Measurements from ENCODE around the gene WSCD2. TPM values are rescaled to one million over a fixed set of nuclear protein-coding genes. Genes with fewer than 3 reads are reported as not detected.

The WSCD2 gene
- polyA plus RNA-seq, 4 donors, result 6.7 to 11.6 (median 8.6) TPM

DNA sequence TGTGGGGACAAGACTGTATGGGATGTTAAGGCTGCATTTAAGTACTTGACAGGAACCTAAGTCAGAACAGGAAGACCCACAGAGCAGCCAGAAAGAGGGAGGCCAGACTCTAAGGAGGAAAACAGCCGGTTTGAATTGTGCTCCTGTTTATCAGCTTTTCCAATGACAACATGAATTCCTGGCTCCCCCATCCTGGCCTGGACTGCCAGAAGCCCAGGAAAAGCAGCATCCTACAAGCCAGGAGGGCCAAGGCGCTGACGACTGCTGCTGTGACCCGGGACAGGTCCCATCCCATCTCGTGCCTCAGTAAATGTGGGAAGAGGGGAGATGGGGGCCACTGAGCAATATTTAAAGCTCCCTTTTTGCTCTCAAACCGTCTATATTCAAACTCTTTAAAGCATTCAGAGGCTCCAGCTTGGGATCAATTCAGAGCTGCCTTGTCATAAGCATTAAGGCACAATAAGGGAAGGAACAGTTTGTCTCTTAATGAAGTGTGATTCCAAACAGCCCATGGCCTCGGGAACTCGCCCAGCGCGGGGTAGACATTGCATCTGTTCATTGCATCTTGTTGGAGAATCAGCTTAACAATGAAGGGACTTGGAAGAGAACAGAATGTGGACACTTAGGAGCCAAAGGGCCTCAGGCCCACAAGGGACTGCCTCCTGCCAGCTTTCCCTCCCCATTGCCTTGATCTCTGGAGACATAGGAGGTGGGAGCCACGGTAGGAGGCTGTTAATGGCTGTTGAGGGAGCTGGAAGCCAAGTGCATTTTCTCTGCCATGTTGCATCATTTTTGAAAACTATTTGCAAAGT lies 160.5 kb downstream of the WSCD2 start:
- DNase-seq (ENCODE audit: low read depth in 4 of 4, low spot score in 3 of 4), result no peak

DNA sequence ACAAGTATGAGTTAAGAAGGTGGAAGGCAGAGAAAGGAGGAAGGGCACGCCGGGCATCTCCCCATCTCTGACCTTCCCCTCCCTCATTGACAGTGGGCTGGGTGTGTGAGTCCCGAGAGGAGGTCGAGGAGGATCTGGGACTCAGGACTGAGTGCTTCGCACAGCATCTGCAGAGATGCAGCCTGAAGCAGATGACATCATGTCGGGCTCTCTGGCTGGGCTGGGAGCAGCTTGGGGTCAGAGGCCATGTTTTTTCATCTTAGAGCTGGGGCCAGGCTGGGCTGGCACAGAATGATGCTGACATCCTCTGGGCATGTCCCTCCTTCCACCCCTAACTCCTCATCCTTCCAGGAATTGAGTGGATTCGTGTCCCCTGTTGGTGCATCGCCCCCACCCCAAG lies 166.6 kb downstream of the WSCD2 start:
- no peak for DNase-seq (ENCODE audit: low read depth in 4 of 4, low spot score in 3 of 4)

DNA sequence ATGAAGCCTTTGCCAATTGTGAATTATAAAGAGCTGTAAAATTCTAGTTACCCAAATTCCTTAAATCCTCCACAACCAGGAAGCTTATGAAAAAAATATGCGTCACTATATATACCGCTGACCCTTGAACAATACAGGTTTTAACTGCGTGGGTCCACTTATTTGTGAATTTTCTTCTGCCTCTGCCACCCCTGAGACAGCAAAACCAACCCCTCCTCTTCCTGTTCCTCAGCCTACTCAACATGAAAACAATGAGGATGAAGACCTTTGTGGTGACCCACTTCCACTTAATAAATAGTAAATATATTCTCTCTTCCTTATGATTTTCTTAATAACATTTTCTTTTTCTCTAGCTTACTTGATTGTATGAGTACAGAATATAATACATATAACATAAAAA lies 167.9 kb downstream of the WSCD2 start:
- DNase-seq (ENCODE audit: low read depth in 4 of 4, low spot score in 3 of 4), result no peak

- DNase-seq (ENCODE audit: low read depth in 4 of 4, low spot score in 3 of 4), result no peak
These were observed 168.3 kb downstream of the WSCD2 start for GRCh38 chr12:108297424-108297823.

- no peak for DNase-seq (ENCODE audit: low read depth in 4 of 4, low spot score in 3 of 4)
These were observed 169.0 kb downstream of the WSCD2 start for GRCh38 chr12:108297895-108298760.

DNA sequence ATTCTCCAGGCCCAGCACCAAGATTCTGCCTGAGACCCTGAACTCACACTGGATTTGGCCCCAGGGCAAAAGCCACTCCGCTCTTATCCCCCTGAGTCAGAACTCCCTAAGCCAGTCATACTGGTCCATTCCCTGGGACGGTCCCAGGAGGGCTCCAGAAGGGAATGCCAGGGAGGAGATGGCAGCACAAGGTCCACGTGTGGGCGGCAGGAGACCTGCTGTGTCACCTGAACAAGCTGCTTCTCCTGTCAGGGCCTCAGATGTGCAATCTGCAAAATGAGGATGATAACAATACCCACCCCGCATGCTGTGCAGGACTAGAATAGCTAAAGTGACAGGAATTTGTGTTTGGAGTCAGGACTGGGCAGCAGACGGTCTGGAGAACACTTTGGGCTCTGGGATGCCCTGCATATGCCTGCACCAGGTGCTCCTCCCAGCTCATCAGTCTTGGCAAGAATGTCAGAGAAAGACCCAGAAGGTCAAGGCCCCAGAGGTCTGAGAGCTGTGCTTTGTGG lies 169.7 kb downstream of the WSCD2 start:
- no peak for DNase-seq (ENCODE audit: low read depth in 4 of 4, low spot score in 3 of 4)

DNA sequence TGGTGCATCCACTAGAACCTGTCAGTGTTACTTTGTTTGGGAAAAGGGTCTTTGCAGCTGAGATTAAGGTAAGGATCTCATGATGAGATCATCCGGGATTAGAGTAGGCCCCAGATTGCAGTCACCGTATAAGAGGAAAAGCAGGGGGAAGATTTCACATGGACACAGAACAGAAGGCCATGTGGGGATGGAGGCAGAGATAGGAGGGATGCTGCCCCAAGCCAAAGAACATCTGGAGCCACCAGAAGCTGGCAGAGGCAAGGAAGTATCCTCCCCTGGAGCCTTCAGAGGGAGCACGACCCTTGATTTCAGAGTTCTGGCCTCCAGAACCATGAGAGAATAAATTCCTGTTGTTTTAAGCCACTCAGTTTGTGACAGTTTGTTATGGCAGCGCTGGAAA lies 170.4 kb downstream of the WSCD2 start:
- no peak for DNase-seq (ENCODE audit: low read depth in 4 of 4, low spot score in 3 of 4)

Other genes starting within 250 kb of the WSCD2 start
- 1 to 10 TPM; 4.3 to 5.4 (median 4.9) TPM for gene CMKLR1, start 210.0 kb downstream of the WSCD2 start, polyA plus RNA-seq (ENCODE audit: insufficient read length in 4 of 4)